Activated CD4-positive, CD25-positive, alpha-beta regulatory T cell treated with anti-CD3 and anti-CD28 coated beads, Interleukin-2, amount 50 U/mL, for 24 hours (primary cell): ENCODE measurements around the gene ABHD10.
A peak's percentile ranks its signal among the peaks of the same experiment; 100 is the strongest.

Experiments used
- ATAC-seq, 2 donors: fragments of 150-1000 bp; cut with Tn5 transposase; one replicate each; pipeline ENCODE4 v1.10.0; 2021; ENCODE audit warnings: mild to moderate bottlenecking in 1 of 2, moderate library complexity in 1 of 2

The ABHD10 gene

DNA sequence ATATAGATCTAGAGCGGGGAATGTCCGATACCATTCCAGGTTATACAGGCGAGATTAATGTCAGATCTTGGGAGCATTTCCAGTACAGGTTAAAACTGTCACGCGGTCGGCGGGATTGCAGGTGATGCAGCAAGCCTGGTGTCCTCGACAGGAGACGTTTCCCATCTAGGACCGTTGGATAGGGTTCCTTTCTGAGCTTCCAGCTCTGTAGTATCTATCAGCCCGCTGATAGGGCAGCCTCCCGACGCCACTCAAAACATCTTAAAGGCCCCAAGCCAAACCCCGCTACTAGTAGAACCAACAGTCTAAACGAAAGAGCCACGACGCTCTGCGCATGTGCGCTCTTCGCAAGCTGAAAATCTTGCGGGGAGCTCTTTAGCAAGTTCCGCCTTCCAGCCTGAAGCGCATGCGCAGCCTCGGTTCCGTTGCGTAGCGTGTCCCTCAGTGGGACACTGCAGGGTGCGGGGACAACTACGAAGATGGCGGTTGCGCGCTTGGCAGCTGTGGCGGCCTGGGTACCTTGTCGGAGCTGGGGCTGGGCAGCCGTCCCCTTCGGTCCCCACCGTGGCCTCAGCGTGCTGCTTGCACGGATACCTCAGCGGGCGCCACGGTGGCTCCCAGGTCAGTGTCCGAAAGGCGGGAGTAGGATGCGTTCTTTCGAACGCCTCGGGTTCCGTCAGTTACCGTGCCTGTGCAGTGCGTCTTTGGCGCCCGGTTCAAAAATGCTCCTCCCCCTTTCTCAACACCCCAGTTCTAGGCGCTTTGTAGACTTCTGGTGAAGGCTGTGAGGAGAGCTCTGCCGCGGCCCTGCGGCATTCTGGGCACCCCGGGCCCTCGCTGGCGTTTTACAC is at the start of gene ABHD10:
Gene ABHD10 (plus strand): TSS at position 444 of the 851 bp plus-strand sequence. CDS start 36 bp downstream, at position 480.
- ATAC-seq: peak; percentile 93 to 96

DNA sequence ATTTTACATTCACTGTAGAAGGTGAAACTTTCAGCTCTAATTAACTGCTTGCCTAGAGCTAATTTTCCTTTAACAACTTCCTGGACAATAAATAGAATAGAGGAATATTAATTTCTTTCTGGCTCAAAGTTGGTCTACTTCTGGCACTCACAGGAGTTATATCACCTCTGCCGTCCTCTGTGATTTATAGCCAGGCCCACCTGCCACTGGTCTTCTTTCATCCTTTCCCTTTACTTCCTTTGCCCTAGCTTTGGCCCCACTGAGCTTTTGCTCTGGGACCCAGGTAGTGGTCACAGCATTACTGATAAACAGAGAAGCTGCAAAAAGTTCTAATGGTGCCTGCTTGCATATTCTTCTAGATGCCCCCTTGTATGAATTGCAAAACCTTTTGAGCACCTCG is 49.3 kb upstream of the ABHD10 start:
- no peak for ATAC-seq

DNA sequence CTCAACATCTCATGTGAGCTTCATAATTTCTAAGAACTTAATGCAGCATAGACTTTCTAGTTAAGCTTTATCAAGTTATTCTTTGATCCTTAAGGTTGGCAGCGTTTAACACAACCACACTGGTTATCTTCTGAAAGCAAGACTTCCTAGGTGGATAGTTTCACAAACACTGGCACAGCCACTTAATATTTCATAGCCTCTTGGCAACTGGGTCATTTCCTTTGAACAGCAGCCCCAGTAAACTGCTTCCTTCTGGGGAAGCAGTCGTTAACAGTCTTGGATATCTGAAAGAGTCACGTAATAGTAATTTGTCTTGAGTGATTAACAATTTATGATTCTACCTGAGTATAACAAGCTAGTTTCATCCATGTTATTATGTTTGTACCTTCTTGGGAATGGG is 45.9 kb upstream of the ABHD10 start:
- no peak for ATAC-seq

DNA sequence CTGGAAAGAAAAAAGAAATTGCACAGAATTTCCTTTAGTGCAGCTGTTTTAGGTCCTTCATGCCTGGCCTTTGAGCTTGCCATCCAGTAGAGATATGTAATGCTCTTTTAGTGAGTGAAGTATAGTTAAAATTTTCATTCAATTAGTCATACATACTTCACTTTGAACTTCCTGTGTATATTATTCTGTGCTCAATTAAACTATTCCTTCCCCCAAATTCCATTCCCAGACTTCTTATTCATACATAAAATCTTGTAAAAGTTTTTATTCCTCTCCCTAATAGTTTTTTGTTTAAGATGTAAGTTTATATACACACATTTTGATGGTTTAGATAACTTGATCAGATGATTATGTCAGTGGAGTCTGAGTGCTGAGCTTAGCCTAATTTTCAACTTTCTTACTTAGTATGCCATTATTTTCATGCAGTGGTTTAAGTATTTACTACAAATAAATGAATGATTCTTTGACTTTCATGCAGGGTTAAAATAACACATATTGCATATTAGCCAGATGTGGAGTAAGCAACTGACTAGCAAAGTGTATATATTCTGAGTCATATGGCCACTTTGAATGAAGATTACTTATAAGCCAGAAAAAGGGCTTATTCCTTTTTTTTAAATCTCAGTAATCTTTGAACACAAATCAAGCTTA is 42.5 kb upstream of the ABHD10 start:
- no peak for ATAC-seq

DNA sequence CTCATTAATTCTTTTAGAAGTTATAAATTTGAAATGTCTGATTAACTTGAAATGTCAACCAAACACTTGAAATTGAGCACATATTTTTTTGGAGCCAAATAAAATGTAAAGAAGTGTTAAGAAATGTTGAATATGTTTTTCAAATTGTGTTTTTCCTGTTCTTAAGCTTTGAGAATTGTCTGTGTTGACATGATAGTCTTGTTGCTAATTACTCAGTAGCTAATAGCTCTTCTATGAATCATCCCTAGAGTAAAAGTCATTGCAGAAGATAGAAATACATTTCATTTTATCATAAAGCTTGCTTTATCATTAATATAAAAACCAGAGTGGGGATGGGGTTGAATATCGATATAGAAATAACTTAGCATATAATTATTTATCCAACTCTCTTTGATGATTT is 41.9 kb upstream of the ABHD10 start:
- no peak for ATAC-seq

DNA sequence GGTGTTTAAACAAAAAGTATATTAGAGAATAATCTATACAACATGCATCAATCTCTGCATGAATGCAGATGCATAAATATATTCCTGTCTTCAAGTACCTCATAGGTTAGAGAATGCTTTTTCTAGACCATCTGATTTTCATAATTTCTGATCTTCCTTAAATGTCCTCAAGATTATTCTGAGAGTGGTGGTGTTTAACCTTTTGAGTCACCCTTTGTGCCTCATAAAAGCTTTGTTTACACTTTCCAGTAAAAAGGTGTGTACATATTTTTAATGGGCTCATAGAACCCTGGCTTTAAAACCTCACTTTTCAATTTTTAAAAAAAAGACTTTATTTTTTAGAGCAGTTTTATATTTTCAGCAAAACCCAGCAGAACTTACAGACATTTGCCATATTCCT is 41.0 kb upstream of the ABHD10 start:
- no peak for ATAC-seq

DNA sequence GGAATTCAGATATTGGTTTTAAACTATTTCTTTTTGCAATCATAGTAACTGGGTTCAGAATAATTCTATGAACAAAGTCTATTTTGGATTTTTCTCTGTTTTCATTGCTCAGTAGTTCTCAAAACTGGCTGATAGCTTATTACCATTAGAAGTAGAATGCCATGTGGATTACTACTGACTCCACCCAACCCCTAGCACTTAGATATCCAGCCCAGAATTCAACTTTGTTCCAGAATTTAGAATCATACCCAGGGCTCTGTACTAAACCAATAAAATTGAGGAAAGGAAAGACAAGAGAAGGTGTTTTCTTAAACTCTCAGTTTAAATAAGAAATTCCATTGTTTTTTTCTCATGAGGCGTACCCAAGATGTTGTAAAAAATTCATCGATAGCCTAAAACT is 39.0 kb upstream of the ABHD10 start:
- no peak for ATAC-seq

DNA sequence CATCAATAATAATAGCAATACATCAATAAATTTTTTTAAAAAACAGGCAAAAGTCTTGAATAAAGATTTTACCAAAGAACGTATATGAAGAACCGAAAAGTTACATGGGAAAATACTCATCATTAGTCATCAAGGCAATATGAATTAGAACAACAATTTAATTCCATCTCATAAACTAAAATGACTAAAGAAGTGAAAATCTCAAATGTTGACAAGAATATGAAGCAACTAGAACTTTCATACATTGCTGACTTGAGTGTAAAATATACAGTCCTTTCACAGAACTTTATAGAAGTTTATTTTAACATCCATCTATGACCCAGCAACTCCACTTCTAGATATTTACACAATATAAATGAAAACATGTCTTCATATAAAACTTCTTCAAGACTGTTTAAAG is 35.3 kb upstream of the ABHD10 start:
- no peak for ATAC-seq

DNA sequence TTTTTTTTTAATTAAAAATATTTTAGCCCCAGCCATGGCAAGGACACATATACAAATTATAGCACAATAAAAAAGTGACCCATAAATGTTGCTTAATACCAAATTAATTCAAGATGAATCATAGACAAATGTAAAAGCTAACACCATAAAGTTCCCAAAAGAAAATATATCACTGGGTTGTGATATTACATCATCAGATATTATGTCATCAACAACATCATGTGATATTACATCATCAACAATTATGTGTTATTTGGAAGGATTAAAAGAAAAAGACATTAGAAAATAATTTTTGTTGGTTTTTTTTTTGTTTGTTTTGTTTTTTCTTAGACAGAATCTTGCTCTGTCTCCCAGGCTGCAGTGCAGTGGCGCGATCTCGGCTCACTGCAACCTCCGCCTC is 34.5 kb upstream of the ABHD10 start:
- no peak for ATAC-seq

DNA sequence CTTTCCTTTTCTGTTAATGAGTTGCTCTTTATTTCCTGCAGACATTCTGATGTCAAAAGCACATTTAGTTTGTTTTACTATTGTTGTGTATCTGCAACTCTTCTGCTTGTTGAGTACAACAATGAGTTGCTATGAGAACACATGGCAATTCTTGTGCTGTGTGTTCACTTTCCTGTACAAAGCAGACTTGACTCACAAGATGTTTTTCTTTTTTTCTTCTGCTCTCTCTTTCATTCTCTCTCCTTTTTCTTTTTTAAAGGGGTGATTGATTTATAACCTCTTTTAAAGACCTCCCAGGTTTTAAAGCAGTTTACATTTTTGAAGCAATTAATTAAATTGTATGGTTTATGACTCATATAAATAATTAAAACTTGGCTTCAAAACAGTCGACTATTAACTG is 31.6 kb upstream of the ABHD10 start:
- ATAC-seq: no peak

DNA sequence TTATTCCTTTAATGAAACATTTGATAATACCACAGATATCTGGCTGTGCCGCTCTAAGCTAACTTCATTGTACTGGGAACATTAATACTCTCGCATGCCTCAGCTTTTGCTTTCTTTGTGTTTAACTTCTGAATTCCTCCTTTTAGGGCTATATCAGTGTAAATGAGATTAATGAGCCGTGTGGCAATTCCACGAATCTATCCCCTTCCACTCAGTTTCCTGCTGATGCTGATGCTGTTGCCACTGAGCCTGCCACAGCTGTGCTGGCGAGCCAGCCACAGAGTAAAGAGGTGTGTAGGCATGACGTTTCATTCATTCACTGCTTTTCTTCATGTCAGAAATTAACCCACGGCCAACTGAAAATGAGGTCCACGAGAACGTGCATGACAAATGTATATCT is 30.0 kb upstream of the ABHD10 start:
- ATAC-seq: no peak

DNA sequence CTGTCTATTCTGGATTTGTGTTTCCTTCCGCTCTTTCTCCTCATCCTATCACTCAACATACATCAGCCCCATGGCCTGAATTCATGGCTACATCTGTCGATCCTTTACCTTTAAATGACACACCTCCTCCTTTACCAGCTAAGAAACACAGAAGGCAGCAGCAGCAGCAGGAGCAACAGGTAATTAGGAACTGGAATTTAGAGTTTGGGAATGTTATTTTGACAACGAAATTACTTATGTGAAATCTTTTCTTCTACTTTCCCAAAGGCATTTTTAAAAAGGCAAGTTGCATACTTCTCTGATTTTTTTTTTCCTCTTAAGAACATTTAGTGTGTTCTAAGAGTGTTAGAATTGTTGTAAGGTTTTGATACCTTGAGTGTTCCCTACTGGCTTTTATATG is 29.1 kb upstream of the ABHD10 start:
- ATAC-seq: no peak

DNA sequence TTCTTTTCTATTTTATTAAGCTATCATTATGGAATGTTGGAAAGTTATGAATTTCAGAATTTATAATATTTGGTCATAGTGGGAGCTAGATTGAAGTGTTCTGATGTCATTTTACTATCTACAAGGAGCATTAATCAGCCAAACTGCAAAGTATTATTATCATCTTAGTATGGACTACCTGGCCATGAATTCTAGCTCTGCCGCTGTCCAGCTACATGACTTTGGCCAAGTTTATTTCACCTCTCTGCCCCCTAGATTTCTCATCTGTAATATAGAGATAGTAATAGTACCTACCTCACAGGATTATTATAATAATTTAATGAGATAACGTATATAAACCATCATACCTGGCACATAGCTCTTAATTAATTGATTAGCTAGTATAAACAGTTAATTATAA is 27.8 kb upstream of the ABHD10 start:
- no peak for ATAC-seq

DNA sequence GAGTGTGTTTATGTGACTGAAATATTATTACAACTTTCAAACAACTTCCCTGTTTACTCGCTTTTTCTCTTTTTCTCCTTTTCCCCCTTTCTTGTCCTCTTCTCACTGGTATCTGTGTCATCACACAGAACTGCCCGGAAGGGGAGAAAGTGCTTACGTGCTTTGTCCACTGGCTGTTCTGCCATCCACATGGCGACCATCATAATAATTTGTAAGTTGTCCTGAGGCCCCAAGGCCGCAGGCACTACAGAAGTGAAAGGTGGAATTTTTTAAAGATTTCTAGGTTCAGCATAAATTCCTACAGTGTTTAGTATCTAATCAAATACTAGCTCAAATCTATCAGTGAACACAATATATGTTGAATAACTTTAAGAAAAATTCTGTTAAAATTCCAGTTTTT is 26.7 kb upstream of the ABHD10 start:
- no peak for ATAC-seq

DNA sequence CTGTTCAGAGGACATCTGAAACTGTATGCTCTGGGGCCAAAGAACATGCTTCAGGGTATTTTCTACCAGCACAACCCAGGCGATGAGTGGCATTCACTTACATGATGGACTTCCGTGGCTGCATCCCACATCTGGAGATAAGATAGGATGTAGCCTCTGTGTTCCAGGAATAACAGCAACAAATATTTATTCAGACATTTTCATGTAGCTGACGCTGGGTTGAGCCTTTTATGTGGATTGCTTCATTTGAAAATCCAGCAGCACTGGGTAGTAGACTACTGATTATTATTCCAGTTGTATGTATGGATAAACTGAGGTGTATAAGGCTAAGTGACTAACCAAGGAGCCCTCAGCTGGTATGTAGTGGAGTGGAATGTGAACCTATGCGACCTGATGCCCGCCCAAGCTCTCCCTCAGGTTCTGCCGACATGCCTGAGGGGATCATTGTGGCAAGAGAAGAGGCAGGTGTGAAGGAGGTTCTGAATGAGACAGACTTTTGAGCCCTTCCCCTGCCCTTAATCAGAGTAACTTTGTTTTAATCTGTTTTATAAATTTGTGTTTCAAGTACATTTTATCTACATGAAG is 25.9 kb upstream of the ABHD10 start:
- ATAC-seq: no peak

DNA sequence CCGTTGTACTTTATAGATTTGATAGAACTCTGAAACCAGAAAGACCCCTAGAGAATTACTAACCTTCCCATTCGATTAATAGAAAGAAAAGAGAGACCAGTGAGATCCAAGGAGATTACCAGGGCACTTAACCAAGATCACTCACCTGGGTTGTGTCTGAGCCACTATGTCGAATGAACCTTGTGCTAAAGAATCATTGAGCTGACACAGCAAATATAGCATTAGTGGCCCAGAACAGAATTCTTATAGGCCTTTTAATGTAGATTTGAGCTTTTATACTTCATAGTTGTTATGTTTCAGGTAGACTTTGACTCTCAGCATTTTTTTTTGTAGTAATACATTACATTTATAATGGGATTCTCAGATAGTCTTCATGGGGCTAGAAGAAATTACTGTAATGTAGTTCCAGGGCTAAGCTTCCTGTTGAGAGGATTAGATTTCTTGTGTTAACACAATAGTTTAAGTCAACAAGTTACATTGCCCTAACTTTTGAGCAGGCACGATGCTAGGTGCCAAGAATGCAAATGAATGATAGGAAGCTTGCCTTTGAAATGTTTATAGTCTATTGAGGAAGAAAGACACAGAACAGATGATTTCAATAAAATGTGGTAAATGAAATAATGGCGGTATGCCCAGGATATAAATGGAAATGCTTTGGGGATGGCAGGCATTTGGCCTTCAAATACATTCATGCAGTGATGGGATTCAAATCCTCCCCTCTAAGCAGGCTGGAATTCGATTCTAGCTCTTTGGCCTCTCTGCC is 24.4 kb upstream of the ABHD10 start:
- no peak for ATAC-seq

DNA sequence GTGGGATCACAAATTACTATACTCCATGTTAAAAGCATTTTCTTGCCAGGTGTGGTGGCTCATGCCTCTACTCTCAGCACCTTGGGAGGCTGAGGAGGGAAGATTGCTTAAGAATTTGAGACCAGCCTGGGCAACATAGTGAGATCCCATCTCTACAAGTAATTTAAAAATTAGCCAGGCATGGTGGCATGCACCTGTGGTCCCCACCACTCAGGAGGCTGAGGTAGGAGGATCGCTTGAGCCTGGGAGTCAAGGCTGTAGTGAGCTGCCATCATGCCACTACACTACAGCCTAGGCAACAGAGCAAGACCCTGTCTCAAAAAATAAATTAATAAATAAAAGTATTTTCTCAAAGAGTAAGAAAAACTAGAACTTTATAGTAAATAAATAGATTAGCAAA is 22.9 kb upstream of the ABHD10 start:
- no peak for ATAC-seq

DNA sequence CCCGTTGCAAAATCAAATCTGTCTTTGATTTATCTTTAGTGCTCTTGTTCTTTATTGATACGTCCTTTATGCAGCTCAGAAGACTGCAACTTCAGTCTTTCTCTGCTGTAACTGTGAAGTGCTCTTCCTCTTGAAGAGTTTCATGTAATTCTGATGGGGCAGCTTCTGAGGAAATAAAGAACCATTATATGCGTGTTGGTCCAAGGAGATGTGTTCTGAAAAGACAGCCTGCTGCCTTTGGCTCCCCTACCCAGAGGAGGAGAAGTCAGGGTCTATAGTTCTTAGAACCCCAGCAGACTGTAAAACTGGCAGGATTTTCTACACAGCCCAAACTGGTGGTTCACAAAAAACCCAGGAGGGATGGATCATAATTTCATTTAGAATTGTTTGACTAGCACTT is 22.4 kb upstream of the ABHD10 start:
- ATAC-seq: no peak

DNA sequence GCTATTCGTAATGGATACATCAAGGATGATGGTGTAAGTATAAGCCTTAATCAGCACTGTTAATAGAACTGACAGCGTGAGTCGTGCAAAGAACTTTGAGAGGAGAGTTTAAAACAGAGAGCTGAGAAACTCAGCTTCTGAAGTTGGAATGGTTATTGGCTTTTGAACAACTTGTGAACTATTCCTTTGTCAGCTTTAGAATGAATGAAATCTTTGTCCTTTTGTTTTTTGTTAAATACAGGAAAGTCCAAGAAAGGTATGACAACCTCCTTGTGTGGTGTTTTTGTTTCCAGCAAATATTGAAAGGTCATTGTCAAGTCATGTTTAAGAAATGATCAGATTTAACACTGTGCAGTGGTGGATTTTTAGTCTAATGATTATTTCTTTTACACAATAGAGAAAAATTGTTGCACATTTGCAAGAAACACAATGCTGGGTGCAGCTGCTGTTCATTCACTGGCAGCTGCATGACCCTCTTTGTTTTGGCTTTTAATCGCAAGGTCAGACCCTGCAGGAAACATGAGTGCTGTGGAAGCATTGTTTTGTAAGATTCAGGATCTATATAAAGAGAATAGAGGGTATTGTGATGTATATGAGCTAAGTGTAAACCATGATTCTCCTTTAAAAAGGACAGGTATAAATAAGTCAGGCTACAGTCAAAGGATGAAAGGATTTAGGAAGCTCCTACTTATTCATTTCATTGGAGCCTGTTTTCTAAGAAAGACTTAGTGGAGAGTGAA is 21.7 kb upstream of the ABHD10 start:
- no peak for ATAC-seq

DNA sequence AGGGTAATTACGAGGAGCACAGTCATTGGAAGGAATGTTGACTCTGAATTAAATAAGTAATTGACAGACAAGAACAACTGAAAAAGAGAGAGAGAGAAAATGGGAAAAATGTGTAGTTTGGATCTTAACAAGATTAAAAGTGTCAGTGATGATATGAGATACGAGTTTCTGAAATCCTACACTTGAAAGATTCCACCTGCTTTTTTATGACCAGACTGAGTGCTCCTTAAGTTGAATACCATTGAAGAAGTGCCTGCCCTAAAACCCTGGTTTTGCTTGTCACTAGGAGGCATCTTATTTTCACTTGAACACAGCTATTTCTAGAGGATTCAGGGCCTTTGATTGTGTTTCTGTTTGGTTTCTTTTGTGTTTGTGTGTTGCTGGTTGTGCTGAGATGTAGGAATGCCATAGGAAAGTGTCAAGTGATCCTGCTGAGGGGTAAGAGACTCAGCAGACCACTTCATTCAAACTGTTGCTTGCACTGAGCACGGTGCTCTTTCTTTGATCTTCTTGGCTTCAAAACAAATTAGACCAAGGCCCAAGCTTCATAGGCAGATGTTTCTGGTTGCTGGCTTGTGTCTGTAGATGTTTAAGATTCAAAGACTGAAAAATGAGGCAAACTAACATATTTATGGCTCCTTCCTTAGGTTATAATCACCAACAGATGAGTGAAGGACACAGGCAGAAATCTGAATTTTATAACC is 17.2 kb upstream of the ABHD10 start:
- ATAC-seq: no peak

DNA sequence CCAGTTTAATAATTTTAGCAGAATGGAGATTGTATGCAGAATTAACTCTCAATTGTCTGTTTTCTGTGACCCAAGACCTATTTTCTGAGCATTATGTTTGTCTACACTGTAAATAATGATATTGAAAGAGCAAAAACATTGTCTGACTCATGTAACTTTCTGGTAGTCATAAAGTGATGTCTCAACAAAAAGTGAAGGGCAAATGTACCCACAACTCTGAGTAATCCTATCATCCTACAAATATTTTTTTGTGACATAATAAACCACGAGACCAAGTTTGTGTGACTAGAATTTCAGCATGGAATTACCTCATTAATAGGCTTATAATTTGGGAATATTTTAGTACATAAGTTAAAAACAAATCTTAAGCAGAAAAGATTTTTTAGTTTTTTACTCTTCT is 15.4 kb upstream of the ABHD10 start:
- ATAC-seq: peak; percentile 69 to 84

DNA sequence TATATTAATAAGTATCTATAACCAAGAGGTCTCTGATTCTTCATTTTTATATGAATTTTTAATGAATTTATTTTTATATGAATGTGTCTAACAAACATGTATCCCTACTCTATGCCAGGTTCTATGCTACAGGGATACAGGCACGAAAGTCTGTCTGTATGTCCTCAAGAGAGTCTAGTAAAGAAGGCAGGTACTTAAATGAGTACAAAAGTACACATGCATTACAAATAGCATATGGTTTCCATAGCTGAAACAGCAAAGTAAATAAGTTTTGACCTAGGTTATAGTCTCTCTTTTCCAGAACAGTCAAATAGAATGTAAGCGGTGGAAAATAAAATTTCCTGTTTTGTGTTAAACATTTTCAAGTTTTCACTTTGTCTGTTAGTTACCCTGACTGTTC is 13.3 kb upstream of the ABHD10 start:
- ATAC-seq: peak in 1 of 2 donors; percentile 6
